RWPE2 (cell line): ENCODE data around the gene NUFIP2.
A peak's percentile ranks its signal among the peaks of the same experiment; 100 is the strongest.

Experiments used
- ATAC-seq: fragments of 200-7000 bp; cut with Tn5 transposase; 3 replicates; pipeline ENCODE4 v1.9.1; 2021; ENCODE audit warnings: low read depth
- DNase-seq: peaks from one replicate; pipeline ENCODE4 v3.0.0-alpha.2; 2020; ENCODE audit warnings: low spot score
- H3K27ac ChIP-seq: fragments of 450-650 bp; 2 replicates; pipeline ENCODE4 v1.5.1; 2017; ENCODE audit warnings: mild to moderate bottlenecking; ENCODE audit not compliant: poor library complexity, severe bottlenecking
- H3K27me3 ChIP-seq: fragments of 250-450 bp; sonication (Bioruptor Pico); 2 replicates; pipeline ENCODE4 v1.5.1; 2021; ENCODE audit warnings: mild to moderate bottlenecking, moderate library complexity; ENCODE audit not compliant: insufficient read depth, poor library complexity, severe bottlenecking
- H3K36me3 ChIP-seq: fragments of 250-450 bp; sonication (Bioruptor Pico); 2 replicates; pipeline ENCODE4 v1.5.1; 2020; ENCODE audit warnings: low read depth, mild to moderate bottlenecking, moderate library complexity
- H3K4me1 ChIP-seq: fragments of 250-450 bp; sonication (Bioruptor Pico); 2 replicates; pipeline ENCODE4 v1.5.1; 2021; ENCODE audit warnings: mild to moderate bottlenecking, moderate library complexity; ENCODE audit not compliant: insufficient read depth, poor library complexity, severe bottlenecking
- H3K4me3 ChIP-seq: fragments of 250-450 bp; sonication (Bioruptor Pico); 2 replicates; pipeline ENCODE4 v1.5.1; 2021; ENCODE audit warnings: mild to moderate bottlenecking, moderate library complexity; ENCODE audit not compliant: severe bottlenecking
- H3K9me3 ChIP-seq: fragments of 250-450 bp; sonication (Bioruptor Pico); 2 replicates; pipeline ENCODE4 v1.5.1; 2021; ENCODE audit warnings: mild to moderate bottlenecking, moderate library complexity; ENCODE audit not compliant: severe bottlenecking
- TF ChIP-seq, protein P1 (sequence below): fragments of 450-650 bp; IDR thresholded peaks from one replicate; pipeline ENCODE4 v1.5.1; 2017; ENCODE audit warnings: mild to moderate bottlenecking, moderate library complexity; ENCODE audit not compliant: poor library complexity, severe bottlenecking

The NUFIP2 gene

DNA sequence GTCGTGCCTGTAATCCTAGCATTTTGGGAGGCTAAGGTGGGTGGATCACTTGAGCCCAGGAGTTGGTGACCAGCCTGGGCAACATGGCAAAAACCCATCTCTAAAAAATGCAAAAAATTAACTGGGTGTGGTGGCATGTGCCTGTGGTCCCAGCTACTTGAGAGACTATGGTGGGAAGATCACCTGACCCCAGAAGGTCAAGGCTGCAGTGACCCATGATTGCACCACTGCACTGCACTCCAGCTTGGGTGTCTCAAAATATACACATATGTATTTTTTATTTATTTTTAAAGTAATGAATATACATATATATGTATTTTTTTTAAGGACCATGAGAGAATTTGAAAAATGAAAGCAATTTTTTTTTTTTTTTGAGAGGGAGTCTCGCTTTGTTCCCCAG lies 5.1 kb upstream of the NUFIP2 start:
- ATAC-seq (no peak), DNase-seq (no peak)
- H3K27me3 ChIP-seq = no peaks in the 10 kb centered on the region
- peaks cover 3% of the 10 kb centered on the region for H3K4me1 ChIP-seq
- H3K27ac ChIP-seq = no peak overlapping the region
- no peaks in the 10 kb centered on the region for H3K9me3 ChIP-seq
- no peak overlapping the region for H3K4me3 ChIP-seq
- no peaks in the 10 kb centered on the region for H3K36me3 ChIP-seq
- TF ChIP-seq, protein P1, sequence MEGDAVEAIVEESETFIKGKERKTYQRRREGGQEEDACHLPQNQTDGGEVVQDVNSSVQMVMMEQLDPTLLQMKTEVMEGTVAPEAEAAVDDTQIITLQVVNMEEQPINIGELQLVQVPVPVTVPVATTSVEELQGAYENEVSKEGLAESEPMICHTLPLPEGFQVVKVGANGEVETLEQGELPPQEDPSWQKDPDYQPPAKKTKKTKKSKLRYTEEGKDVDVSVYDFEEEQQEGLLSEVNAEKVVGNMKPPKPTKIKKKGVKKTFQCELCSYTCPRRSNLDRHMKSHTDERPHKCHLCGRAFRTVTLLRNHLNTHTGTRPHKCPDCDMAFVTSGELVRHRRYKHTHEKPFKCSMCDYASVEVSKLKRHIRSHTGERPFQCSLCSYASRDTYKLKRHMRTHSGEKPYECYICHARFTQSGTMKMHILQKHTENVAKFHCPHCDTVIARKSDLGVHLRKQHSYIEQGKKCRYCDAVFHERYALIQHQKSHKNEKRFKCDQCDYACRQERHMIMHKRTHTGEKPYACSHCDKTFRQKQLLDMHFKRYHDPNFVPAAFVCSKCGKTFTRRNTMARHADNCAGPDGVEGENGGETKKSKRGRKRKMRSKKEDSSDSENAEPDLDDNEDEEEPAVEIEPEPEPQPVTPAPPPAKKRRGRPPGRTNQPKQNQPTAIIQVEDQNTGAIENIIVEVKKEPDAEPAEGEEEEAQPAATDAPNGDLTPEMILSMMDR = no peak

DNA sequence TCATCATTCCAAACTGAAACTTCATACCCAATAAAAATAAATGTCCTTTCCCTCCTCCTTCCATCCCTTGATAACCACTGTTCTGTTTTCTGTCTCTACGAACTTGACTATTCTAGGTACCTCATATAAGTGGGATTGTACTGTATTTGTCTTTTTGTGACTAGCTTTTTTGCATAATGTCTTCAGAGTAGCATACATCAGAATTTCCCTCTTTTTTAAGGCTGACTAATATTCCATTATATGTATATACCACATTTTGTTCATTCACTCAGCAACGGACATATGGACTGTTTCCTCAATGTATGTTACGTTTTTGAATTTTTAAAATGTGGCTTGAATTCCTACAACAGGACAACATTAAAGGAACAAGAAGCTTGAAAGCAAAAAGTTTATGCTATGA lies 1.5 kb upstream of the NUFIP2 start:
- DNase-seq (no peak), ATAC-seq (no peak)
- Histone ChIP-seq H3K9me3 (no peaks in the 10 kb centered on the region), H3K27ac (no peak overlapping the region), H3K4me3 (no peak overlapping the region), H3K36me3 (peaks cover 20% of the 10 kb centered on the region), H3K4me1 (peaks cover 14% of the 10 kb centered on the region), H3K27me3 (no peaks in the 10 kb centered on the region)
- TF ChIP-seq, protein P1 = no peak

DNA sequence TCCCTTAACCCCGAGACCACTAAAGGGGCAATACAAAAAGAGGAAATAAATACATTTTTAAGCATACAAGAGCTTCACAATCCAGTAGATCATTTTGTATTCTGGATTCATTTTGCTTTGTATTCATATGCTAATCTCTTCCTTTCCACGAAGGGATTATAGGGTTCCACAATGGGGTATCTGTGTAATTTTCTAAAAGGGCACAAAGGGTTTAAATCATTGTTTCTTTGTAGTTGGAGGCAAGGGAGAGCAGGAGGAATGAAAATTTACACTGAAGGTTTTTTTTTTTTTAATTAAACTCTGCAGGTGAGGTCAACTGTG lies 592 bp upstream of the NUFIP2 start:
- DNase-seq (no peak), ATAC-seq (no peak)
- Histone ChIP-seq H3K27ac (peak overlapping the region; percentile 96), H3K4me1 (peaks cover 19% of the 10 kb centered on the region), H3K27me3 (no peaks in the 10 kb centered on the region), H3K9me3 (no peaks in the 10 kb centered on the region), H3K36me3 (peaks cover 28% of the 10 kb centered on the region), H3K4me3 (peak overlapping the region; percentile 58)
- TF ChIP-seq, protein P1 = no peak

DNA sequence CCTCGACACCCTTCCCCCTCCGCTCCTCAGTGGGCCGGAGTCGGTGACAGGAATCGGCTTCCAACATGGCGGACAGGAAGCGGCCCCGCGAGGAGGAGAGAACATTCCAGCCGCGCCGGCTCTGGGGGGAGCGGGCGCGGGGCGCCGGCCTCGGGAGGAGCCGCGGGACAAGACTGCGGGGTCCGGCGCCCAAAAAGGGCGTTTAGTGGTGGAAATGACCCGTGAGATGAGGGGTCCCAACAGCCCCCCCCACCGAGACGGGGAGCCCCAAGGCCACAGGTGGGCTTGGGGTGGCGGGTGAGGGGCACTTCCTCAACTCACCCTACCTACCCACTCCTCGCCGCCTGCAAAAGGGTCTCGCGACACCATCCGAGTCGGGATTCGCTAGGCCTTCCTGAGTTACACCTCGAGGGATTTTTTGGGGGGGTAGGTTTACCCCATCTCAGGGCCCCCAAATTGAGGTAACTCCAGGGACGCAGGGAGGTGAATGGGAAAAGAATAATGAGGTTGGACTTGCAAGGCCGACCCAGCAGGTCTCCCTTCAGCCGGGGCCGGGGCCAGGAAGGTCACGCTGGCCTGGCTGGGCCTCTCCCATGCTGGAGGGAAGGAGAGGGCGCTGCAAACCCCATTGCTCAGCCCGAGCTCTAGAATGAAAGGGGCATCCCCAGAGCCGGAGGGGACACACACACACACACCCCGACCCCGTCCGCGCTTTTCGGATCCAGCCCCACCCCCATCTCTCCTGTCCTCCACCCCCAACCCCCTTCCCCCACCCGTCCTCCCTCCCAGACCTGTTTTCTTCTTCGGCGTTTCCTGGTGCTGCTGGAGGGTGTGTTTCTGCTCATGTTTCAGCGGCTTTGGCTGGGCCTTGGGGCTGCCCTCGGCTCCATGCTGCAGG lies 707 bp downstream of the NUFIP2 start:
- Histone ChIP-seq H3K27me3 (no peaks in the 10 kb centered on the region), H3K36me3 (peaks cover 41% of the 10 kb centered on the region), H3K4me1 (peaks cover 19% of the 10 kb centered on the region), H3K27ac (peak overlapping the region; percentile 96), H3K4me3 (peak overlapping the region; percentile 58), H3K9me3 (no peaks in the 10 kb centered on the region)
- DNase-seq = peak; percentile 53
- TF ChIP-seq, protein P1 = no peak
- peak; percentile 37 for ATAC-seq
